ENCODE measurements around the gene CFAP161.

- TF ChIP-seq CTCF (IDR thresholded peaks at IDR 0.05) (no peak), POLR2AphosphoS5 (IDR thresholded peaks at IDR 0.05) (no peak), POLR2A (IDR thresholded peaks at IDR 0.05) (no peak)
Observed at GRCh38 chr15:81161851-81162250, 27.8 kb downstream of the CFAP161 start.
